Stimulated activated CD8-positive, alpha-beta memory T cell treated with anti-CD3 and anti-CD28 coated beads, Interleukin-15, amount 100 ng/mL, for 48 hours (primary cell): ENCODE data around the gene OR10V1.

Source experiments
- DNase-seq, 2 donors: peaks; one replicate each; pipeline ENCODE4 v3.0.0-alpha.2; 2020; ENCODE audit warnings: low read depth in 2 of 2

Gene OR10V1

GRCh38 chr11:59713745-59714144 is at the start of gene OR10V1:
Gene OR10V1, minus strand, starts transcription at chr11:59713845. Its CDS starts 0 bp downstream, at chr11:59713845.
- DNase-seq: no peak

GRCh38 chr11:59761993-59762392 is 48.3 kb upstream of the OR10V1 start:
- DNase-seq: no peak

- DNase-seq: no peak
Observed at GRCh38 chr11:59760771-59761170, 47.1 kb upstream of the OR10V1 start.

DNA sequence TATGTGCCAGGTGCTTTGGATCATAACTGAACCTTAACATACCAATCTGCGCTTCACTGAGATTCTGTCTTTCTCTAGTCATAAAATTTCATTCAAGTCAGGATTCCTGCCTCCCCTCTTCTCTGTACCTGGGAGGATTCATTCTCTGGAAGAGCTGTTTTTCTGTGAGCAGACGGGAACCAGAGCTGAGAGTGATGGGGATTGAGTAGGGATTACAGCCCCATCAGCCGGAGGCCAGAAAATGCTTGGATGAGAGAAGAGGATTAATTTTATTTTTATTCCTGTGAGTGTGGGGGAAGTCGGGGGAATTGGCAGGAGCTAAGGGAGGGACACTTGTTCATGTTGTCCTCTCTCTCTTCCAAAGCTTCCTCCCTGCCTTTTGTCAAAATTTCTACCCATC is 46.3 kb upstream of the OR10V1 start:
- DNase-seq: no peak

GRCh38 chr11:59758401-59759037 is 44.9 kb upstream of the OR10V1 start:
- no peak for DNase-seq

GRCh38 chr11:59756845-59757244 is 43.2 kb upstream of the OR10V1 start:
- DNase-seq: no peak

- no peak for DNase-seq
Observed at GRCh38 chr11:59756558-59756840, 42.9 kb upstream of the OR10V1 start.

DNA sequence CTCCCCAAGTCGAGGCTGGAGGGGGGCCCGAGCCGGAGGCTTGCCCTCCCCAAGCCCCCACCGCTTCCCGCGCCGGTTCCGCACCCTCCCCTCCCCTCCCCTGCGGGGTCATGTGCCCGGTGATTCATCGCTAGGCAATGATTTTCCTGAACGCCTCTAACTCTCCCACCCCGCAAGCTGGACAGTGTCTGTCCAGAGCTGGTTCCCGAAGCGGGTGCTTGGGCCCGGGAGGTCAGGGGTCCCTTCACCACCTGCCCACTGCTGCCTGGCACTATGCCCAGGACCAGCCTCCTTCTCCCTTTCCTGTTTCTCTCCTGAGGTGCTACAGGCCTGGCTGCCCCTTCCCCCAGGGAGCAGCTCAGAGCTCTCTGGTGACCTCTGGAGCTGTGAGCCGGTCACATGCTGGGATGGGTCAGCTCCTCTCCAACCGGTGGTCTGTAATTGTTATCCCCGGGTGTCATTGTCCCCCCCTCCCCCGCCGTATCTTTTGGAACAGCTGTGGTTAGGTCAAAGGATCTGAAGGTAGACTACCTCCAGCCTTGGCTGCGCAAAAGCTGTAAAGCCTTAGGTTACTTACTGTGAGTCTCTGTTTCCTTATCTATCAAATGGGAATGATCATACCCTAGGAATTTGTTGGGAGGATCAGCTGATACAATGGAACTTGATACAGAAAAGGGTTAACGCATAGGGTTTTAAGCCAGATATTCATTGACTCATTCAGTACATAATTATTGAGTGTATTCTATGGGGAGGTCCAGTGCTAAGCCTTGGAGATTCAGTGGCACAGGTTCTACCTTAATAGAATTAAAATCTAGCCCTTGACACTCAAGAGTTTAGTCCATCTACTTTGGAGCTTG is 42.3 kb upstream of the OR10V1 start:
- peak in 1 of 2 donors; percentile 20 for DNase-seq

DNA sequence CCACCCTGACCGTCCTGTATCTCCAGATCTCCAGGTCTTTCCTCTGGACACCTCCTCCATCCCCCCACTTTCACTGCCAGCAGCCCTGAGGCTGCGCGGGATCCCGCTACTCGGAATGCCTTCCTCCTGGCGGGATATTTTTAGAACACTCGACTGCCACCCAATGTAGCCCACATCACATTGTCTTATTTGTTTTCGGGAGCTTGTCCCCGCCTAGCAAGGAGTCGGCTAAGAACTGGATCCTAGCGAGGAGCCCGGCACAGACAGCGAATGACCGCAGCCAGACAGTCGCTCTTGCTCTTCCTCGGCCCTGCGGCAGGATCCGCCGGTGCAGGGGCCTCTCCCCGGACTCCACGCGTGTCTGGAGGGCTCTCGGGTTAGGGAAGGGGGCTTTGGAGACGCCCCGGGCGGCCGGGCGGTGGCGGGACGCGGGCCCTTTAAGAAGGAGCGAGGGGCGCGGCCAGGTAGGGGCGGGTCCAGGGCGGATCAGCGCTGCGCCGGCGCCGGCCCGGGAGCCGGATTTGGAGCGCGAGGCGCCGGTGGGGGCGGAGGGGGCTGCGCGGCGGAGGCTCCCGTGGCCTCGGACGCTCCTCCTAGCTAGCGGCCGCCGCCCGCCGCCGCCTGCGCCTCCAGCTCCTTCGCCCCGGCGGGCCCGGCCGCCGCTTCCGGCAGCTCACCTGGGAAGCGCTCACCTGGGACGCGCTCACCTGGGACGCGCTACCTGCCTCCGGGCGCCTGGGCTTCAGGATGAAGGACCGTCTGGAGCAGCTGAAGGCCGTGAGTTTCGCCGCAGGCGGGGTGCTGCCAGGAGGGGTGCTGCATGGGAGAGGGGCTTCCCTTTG is 41.4 kb upstream of the OR10V1 start, which contains the start of gene STX3:
STX3 (plus strand) TSS at position 518 of the 842 bp plus-strand sequence; CDS start at position 748, 230 bp downstream.
- DNase-seq: peak; percentile 55 to 56

GRCh38 chr11:59754494-59754858 is 40.8 kb upstream of the OR10V1 start:
- DNase-seq: no peak

GRCh38 chr11:59753650-59754493 is 40.2 kb upstream of the OR10V1 start:
- DNase-seq: peak; percentile 65 to 66

GRCh38 chr11:59746111-59746510 is 32.5 kb upstream of the OR10V1 start:
- DNase-seq: no peak

- no peak for DNase-seq
Observed at GRCh38 chr11:59730896-59731565, 17.4 kb upstream of the OR10V1 start.

GRCh38 chr11:59729834-59730233 is 16.2 kb upstream of the OR10V1 start:
- no peak for DNase-seq

GRCh38 chr11:59728913-59729312 is 15.3 kb upstream of the OR10V1 start:
- DNase-seq: no peak

- no peak for DNase-seq
Observed at GRCh38 chr11:59728154-59728553, 14.5 kb upstream of the OR10V1 start.

DNA sequence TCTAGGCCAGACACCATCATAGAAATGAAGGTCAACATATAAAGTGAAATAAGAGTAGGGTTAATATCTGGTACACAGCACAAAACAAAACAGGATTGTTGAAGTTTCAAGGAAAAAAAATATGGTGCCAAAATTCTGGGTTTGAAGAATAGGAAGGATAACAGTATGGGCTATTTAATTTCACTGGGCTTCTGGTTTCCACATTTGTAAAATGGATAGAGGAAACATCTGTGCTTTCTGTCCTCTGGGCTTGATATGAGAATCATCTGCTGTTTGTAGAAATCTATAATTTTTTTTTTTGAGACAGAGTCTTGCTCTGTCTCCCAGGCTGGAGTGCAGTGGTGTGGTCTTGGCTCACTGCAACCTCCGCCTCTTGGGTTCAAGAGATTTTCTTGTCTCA is 13.8 kb upstream of the OR10V1 start:
- no peak for DNase-seq

- DNase-seq: no peak
Observed at GRCh38 chr11:59724066-59724465, 10.4 kb upstream of the OR10V1 start.

- no peak for DNase-seq
Observed at GRCh38 chr11:59719556-59719955, 5.9 kb upstream of the OR10V1 start.

- no peak for DNase-seq
Observed at GRCh38 chr11:59716051-59716450, 2.4 kb upstream of the OR10V1 start.
